OCI-LY1 (cell line): ENCODE measurements around the gene RRAS.

Experiments used
- H2AFZ ChIP-seq: fragments of 200-600 bp; sonication (generic), shearing (Covaris generic); 2 replicates; pipeline ENCODE4 v1.6.0; 2014; ENCODE audit warnings: antibody characterized with exemption, mild to moderate bottlenecking, low read length
- H3F3A ChIP-seq: fragments of 200-600 bp; sonication (generic), shearing (Covaris generic); 2 replicates; pipeline ENCODE4 v1.6.0; 2014; ENCODE audit warnings: mild to moderate bottlenecking, antibody characterized with exemption, low read length, moderate library complexity; ENCODE audit not compliant: insufficient read depth
- H3K27ac ChIP-seq: fragments of 200-600 bp; sonication (generic); 2 replicates; pipeline ENCODE4 v1.5.1; 2014; ENCODE audit warnings: low read length, mixed run types, mild to moderate bottlenecking, low read depth; ENCODE audit not compliant: poor library complexity, severe bottlenecking
- H3K27me3 ChIP-seq: fragments of 200-600 bp; sonication (generic); 2 replicates; pipeline ENCODE4 v1.6.0; 2014; ENCODE audit warnings: antibody characterized with exemption, mild to moderate bottlenecking, low read length, moderate library complexity; ENCODE audit not compliant: insufficient read depth
- H3K36me3 ChIP-seq: fragments of 200-600 bp; sonication (generic); 2 replicates; pipeline ENCODE4 v1.6.1; 2014; ENCODE audit warnings: mild to moderate bottlenecking, antibody characterized with exemption, low read length, moderate library complexity, mixed read lengths; ENCODE audit not compliant: insufficient read depth
- H3K4me1 ChIP-seq: fragments of 200-600 bp; sonication (generic); 2 replicates; pipeline ENCODE4 v1.5.1; 2014; ENCODE audit warnings: mild to moderate bottlenecking, low read length, moderate library complexity; ENCODE audit not compliant: insufficient read depth, severe bottlenecking
- H3K4me2 ChIP-seq: fragments of 200-600 bp; sonication (generic), shearing (Covaris generic); 2 replicates; pipeline ENCODE4 v1.6.1; 2014; ENCODE audit warnings: low read length
- H3K4me3 ChIP-seq: fragments of 200-600 bp; sonication (generic); 2 replicates; pipeline ENCODE4 v1.5.1; 2014; ENCODE audit warnings: low read length, low read depth, mild to moderate bottlenecking, mixed read lengths; ENCODE audit not compliant: poor library complexity, severe bottlenecking
- H3K79me2 ChIP-seq: fragments of 200-600 bp; shearing (Covaris generic); 2 replicates; pipeline ENCODE4 v1.6.1; 2016; ENCODE audit warnings: mixed run types, low read length, mixed read lengths; ENCODE audit not compliant: insufficient read depth
- H3K9ac ChIP-seq: fragments of 200-600 bp; sonication (generic), shearing (Covaris generic); 2 replicates; pipeline ENCODE4 v1.6.1; 2014; ENCODE audit warnings: mild to moderate bottlenecking, low read length, mixed read lengths
- H3K9me2 ChIP-seq: fragments of 200-600 bp; sonication (generic), shearing (Covaris generic); 2 replicates; pipeline ENCODE4 v1.6.1; 2014; ENCODE audit warnings: low read depth, mild to moderate bottlenecking, low read length, mixed read lengths
- H3K9me3 ChIP-seq: fragments of 200-600 bp; shearing (Covaris generic); 2 replicates; pipeline ENCODE4 v1.6.1; 2014; ENCODE audit warnings: low read length, mixed read lengths
- H4K20me1 ChIP-seq: fragments of 200-600 bp; sonication (generic), shearing (Covaris generic); 2 replicates; pipeline ENCODE4 v1.6.0; 2016; ENCODE audit warnings: mild to moderate bottlenecking, low read length; ENCODE audit not compliant: insufficient read depth
- EZH2 ChIP-seq: fragments of 200-600 bp; sonication (generic), shearing (Covaris generic); IDR thresholded peaks from 2 replicates; pipeline ENCODE4 v1.8.0; 2017; ENCODE audit warnings: borderline replicate concordance, mixed run types, mild to moderate bottlenecking, antibody characterized with exemption, low read length, moderate library complexity, mixed read lengths
- TF ChIP-seq, protein P1 (sequence below): fragments of 200-600 bp; sonication (generic), shearing (Covaris generic); IDR thresholded peaks from 2 replicates; pipeline ENCODE4 v1.5.1; 2017; ENCODE audit warnings: mild to moderate bottlenecking, antibody characterized with exemption, low read length, moderate library complexity, mixed read lengths

Gene RRAS

GRCh38 chr19:49652551-49653465 is 12.9 kb upstream of the RRAS start:
- H2AFZ ChIP-seq, result no peak overlapping the region
- no peak overlapping the region for H3K4me2 ChIP-seq
- peaks cover 74% of the 10 kb centered on the region for H3K36me3 ChIP-seq
- H3K79me2 ChIP-seq, result no peaks in the 10 kb centered on the region
- H3K9me2 ChIP-seq, result no peaks in the 10 kb centered on the region
- no peaks in the 10 kb centered on the region for H3K27me3 ChIP-seq
- H3K4me3 ChIP-seq, result no peak overlapping the region
- TF ChIP-seq, protein P1, sequence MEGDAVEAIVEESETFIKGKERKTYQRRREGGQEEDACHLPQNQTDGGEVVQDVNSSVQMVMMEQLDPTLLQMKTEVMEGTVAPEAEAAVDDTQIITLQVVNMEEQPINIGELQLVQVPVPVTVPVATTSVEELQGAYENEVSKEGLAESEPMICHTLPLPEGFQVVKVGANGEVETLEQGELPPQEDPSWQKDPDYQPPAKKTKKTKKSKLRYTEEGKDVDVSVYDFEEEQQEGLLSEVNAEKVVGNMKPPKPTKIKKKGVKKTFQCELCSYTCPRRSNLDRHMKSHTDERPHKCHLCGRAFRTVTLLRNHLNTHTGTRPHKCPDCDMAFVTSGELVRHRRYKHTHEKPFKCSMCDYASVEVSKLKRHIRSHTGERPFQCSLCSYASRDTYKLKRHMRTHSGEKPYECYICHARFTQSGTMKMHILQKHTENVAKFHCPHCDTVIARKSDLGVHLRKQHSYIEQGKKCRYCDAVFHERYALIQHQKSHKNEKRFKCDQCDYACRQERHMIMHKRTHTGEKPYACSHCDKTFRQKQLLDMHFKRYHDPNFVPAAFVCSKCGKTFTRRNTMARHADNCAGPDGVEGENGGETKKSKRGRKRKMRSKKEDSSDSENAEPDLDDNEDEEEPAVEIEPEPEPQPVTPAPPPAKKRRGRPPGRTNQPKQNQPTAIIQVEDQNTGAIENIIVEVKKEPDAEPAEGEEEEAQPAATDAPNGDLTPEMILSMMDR, result no peak
- TF ChIP-seq EZH2, result no peak
- no peaks in the 10 kb centered on the region for H4K20me1 ChIP-seq
- no peak overlapping the region for H3K9ac ChIP-seq
- no peaks in the 10 kb centered on the region for H3K4me1 ChIP-seq
- H3F3A ChIP-seq, result no peaks in the 10 kb centered on the region
- H3K27ac ChIP-seq, result no peak overlapping the region
- no peaks in the 10 kb centered on the region for H3K9me3 ChIP-seq

DNA sequence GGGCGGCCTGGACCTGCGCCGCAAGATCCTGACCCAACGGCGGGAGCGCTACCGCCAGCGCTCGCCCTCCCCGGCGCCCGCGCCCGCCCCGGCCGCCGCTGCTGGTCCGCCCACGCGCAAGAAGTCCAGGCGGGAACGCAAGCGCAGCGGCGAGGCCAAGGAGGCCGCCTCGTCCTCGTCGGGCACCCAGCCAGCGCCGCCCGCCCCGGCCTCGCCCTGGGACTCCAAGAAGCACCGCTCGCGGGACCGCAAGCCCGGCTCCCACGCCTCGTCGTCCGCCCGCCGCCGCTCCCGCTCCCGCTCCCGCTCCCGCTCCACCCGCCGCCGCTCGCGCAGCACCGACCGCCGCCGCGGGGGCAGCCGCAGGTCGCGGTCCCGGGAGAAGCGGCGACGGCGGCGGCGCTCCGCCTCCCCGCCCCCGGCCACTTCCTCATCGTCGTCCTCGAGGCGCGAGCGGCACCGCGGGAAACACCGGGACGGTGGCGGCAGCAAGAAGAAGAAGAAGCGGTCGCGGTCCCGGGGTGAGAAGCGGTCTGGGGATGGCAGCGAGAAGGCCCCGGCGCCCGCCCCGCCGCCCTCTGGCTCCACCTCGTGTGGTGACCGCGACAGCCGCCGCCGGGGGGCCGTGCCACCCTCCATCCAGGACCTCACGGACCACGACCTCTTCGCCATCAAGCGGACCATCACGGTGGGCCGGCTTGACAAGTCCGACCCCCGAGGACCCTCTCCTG is 12.0 kb upstream of the RRAS start:
- Histone ChIP-seq H3K4me3 (no peak overlapping the region), H4K20me1 (no peaks in the 10 kb centered on the region), H3K9ac (no peak overlapping the region), H3K27me3 (no peaks in the 10 kb centered on the region), H2AFZ (no peak overlapping the region), H3K27ac (no peak overlapping the region), H3K9me2 (no peaks in the 10 kb centered on the region), H3K36me3 (peaks cover 73% of the 10 kb centered on the region), H3K4me1 (no peaks in the 10 kb centered on the region), H3K4me2 (no peak overlapping the region), H3K9me3 (no peaks in the 10 kb centered on the region), H3K79me2 (no peaks in the 10 kb centered on the region), H3F3A (no peaks in the 10 kb centered on the region)
- TF ChIP-seq, protein P1, result no peak
- TF ChIP-seq EZH2, result no peak

DNA sequence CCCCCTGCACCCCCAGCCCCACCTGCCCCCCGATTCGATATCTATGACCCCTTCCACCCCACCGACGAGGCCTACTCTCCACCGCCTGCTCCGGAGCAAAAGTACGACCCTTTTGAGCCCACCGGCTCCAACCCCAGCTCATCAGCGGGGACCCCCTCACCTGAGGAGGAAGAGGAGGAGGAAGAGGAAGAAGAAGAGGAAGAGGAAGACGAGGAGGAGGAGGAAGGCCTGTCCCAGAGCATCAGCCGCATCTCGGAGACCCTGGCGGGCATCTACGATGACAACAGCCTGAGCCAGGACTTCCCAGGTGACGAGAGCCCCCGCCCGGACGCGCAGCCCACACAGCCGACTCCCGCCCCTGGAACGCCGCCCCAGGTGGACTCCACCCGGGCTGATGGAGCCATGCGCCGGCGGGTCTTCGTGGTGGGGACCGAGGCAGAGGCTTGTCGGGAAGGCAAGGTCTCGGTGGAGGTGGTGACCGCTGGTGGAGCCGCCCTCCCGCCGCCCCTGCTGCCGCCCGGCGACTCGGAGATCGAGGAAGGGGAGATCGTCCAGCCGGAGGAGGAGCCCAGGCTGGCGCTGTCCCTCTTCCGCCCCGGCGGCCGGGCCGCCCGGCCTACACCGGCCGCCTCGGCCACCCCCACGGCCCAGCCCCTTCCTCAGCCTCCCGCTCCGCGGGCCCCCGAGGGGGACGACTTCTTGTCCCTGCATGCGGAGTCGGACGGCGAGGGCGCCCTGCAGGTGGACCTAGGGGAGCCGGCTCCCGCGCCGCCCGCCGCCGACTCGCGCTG is 11.3 kb upstream of the RRAS start:
- H3K9me2 ChIP-seq, result no peaks in the 10 kb centered on the region
- no peaks in the 10 kb centered on the region for H3K4me1 ChIP-seq
- no peak for TF ChIP-seq EZH2
- TF ChIP-seq, protein P1, result no peak
- no peaks in the 10 kb centered on the region for H3F3A ChIP-seq
- H3K27me3 ChIP-seq, result no peaks in the 10 kb centered on the region
- no peak overlapping the region for H2AFZ ChIP-seq
- no peaks in the 10 kb centered on the region for H3K9me3 ChIP-seq
- H3K4me3 ChIP-seq, result no peak overlapping the region
- H3K36me3 ChIP-seq, result peaks cover 73% of the 10 kb centered on the region
- no peak overlapping the region for H3K27ac ChIP-seq
- H3K9ac ChIP-seq, result no peak overlapping the region
- no peaks in the 10 kb centered on the region for H4K20me1 ChIP-seq
- no peaks in the 10 kb centered on the region for H3K79me2 ChIP-seq
- no peak overlapping the region for H3K4me2 ChIP-seq
